Prostate gland (tissue), 2 donors: ENCODE measurements around the gene PLCH1.

ENCODE experiments used
- CTCF ChIP-seq, 4 experiments: fragments of 200-600 bp in 2 of 4; fragments of 450-650 bp in 2 of 4; sonication (generic) in 2 of 4; IDR thresholded peaks; 1 replicate in 3 of 4; 2 replicates in 1 of 4; pipeline ENCODE4 v1.5.1; 2016 to 2019; ENCODE audit warnings: antibody characterized with exemption in 4 of 4, mild to moderate bottlenecking in 2 of 4, moderate library complexity in 2 of 4
- POLR2A ChIP-seq: fragments of 450-650 bp; IDR thresholded peaks from one replicate; pipeline ENCODE4 v1.6.1; 2016; ENCODE audit warnings: antibody characterized with exemption, mild to moderate bottlenecking
- POLR2AphosphoS5 ChIP-seq: sonication (generic); formaldehyde crosslinking; IDR thresholded peaks from one replicate; pipeline ENCODE4 v1.6.1; 2017; ENCODE audit warnings: antibody characterized with exemption

GRCh38 chr3:155409336-155409735, 335.5 kb downstream of the PLCH1 start:
- TF ChIP-seq CTCF (IDR thresholded peaks at IDR 0.05) (no peak), POLR2AphosphoS5 (no peak), POLR2A (no peak)
